Measurements from ENCODE around the gene AEBP1. TPM values are rescaled to one million over a fixed set of nuclear protein-coding genes. Genes with fewer than 3 reads are reported as not detected.

Gene AEBP1
- polyA plus RNA-seq, 6 donors from 2014 or later, result 1.9 to 18.5 (median 4.1) TPM

DNA sequence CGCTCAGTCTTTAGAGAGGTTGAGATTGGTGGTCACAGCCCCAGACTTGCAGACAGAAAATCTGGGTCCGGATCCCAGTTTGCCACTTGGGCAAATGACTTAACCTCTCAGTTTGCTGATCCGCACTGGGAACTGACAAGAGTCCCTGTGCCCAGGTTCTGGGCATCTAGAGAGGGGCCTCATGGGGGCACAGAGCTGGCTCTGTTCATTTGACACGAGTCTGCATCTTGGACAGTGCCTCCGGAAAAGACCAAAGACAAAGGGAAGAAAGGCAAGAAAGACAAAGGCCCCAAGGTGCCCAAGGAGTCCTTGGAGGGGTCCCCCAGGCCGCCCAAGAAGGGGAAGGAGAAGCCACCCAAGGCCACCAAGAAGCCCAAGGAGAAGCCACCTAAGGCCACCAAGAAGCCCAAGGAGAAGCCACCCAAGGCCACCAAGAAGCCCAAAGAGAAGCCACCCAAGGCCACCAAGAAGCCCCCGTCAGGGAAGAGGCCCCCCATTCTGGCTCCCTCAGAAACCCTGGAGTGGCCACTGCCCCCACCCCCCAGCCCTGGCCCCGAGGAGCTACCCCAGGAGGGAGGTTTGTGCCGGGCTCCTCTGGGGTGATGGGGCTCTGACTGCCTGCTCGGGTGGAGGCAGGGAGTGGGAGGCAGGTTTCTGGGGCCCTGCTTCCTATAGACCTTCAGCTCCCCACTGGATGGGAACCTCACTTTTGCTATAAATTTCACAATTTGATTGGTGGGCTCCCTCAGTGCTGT, 2.3 kb downstream of the AEBP1 start:
- no peaks in the 10 kb centered on the region for H3K27me3 Mint-ChIP-seq
- H3K9me3 Mint-ChIP-seq, result no peaks in the 10 kb centered on the region

DNA sequence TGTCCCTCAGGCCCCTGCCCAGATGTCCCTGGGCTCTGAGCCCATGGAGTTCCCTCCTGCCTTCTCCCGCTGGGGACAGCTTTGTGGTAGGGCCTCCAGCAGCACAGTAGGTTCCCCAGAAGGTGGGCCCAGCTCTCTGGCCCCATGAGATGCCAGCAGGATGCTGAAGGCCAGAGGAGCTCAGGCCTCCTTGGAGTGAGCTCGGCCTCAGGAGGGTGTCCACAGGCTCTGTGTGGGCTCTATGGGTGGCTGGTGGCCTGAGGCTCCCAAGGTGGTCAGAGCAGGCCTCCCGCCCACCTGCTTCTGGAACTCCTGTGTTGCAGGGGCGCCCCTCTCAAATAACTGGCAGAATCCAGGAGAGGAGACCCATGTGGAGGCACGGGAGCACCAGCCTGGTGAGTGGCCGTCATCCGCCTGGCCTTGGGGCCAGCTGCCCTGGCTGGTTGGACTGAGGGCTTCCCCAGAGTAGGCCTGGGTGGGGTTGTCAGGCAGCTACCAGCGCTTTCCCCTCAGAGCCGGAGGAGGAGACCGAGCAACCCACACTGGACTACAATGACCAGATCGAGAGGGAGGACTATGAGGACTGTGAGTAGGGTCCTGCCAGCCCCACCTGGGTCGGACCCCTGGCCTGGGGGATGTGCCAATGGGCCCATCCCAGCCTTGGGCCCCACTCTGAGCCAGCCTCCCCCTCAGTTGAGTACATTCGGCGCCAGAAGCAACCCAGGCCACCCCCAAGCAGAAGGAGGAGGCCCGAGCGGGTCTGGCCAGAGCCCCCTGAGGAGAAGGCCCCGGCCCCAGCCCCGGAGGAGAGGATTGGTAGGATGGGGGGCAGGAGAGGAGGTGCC, 3.2 kb downstream of the AEBP1 start:
- Mint-ChIP-seq H3K9me3 (no peaks in the 10 kb centered on the region), H3K4me3 (peak overlapping the region in 1 of 8 donors; percentile 50), H3K27me3 (no peaks in the 10 kb centered on the region), H3K36me3 (no peaks in the 10 kb centered on the region), H3K4me1 (peaks cover 26 to 32% (median 28%) of the 10 kb centered on the region in 3 donors), H3K27ac (no peak overlapping the region)
- DNase-seq (no peak), ATAC-seq (ENCODE audit: low read depth in 2 of 2) (no peak)

More for the DNA sequence above, 2.3 kb downstream of the AEBP1 start:
- no peak for ATAC-seq (ENCODE audit: low read depth in 2 of 2)
- Mint-ChIP-seq H3K4me1 (peaks cover 30 to 38% (median 34%) of the 10 kb centered on the region in 3 donors), H3K4me3 (peak overlapping the region in 4 of 8 donors; percentile 76 to 95 (median 91)), H3K36me3 (no peaks in the 10 kb centered on the region), H3K27ac (peak overlapping the region in 3 of 6 donors; percentile 63 to 83 (median 63))
- no peak for DNase-seq

DNA sequence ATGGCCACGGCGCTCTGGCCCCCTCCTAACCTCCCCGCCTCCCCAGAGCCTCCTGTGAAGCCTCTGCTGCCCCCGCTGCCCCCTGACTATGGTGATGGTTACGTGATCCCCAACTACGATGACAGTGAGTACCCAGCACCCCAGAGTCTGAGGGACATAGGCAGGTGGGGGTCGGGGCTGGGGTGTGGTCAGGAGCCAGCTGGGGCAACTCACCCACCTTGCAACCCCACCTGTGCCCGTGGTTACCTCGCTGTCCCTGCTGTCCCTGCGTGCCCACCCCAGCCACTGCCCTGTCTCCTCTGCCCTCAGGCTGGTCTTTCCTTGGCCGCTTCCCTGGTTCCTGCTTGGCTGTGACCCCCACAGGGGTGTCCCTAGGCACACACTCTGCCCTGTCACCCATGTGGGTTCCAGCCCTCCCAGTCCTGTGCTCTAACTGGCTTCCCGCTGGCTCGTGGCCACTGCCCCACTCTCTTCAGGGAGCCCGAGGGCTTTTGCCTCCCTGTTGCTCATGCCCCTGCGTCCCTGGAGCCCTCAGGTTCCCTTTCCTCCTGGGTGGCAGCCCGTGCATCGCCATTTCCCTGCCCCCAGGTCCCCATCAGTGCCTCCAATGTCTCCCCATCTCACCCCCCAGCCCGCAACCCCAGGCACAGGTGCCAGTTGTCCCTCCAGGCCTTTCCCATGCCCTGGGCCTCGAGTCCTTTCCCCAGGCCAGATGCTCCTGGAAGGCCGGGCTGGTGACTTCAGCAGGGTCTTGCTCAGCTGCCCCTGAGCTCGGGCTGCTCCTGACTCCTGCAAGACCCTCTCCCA, 4.0 kb downstream of the AEBP1 start:
- H3K36me3 Mint-ChIP-seq, result no peaks in the 10 kb centered on the region
- no peak for ATAC-seq (ENCODE audit: low read depth in 2 of 2)
- no peak for DNase-seq
- peak overlapping the region in 1 of 6 donors; percentile 29 for H3K27ac Mint-ChIP-seq
- no peaks in the 10 kb centered on the region for H3K9me3 Mint-ChIP-seq
- no peaks in the 10 kb centered on the region for H3K27me3 Mint-ChIP-seq
- H3K4me1 Mint-ChIP-seq, result peaks cover 19 to 24% (median 21%) of the 10 kb centered on the region in 3 donors
- H3K4me3 Mint-ChIP-seq, result no peak overlapping the region

DNA sequence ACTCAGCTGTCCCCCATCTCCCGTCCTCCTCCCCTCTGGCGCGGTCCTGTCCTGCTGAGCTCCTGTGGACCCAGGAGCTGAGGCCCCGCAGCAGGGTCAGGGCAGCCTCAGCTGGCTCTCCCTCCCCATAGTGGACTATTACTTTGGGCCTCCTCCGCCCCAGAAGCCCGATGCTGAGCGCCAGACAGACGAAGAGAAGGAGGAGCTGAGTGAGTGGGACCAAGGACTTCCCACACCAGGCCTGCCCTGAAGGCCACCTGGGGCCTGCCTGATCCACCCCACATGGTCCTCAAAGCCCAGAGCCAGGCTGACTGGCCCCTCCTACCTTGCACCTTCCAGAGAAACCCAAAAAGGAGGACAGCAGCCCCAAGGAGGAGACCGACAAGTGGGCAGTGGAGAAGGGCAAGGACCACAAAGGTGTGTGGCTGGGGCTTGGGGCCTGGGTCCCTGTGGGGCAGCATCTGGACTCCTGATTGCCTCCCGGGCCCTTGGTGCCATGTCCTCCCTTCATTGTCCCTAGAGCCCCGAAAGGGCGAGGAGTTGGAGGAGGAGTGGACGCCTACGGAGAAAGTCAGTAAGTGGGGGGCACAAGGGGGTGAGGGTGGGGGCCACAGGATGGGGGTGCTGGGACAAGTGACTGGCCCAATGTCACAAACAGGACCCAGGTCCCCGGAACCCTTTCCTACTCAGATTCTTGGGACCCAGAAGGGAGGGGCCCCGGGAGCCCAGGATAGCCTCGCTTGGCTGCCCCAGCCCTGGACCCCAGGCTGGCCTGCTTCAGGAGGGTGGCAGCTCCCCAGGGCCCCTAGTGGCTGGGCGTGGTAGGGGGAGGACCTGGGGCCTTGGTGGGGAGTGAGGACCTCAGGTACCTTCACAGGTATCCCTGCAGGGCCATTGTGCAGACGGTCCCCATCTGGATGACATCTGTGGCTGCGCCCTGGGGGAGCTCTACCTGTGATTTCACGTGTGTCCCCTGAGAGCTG, 4.9 kb downstream of the AEBP1 start:
- no peak for ATAC-seq (ENCODE audit: low read depth in 2 of 2)
- no peaks in the 10 kb centered on the region for H3K9me3 Mint-ChIP-seq
- no peaks in the 10 kb centered on the region for H3K27me3 Mint-ChIP-seq
- peak overlapping the region in 1 of 6 donors; percentile 29 for H3K27ac Mint-ChIP-seq
- DNase-seq, result no peak
- H3K36me3 Mint-ChIP-seq, result no peaks in the 10 kb centered on the region
- no peak overlapping the region for H3K4me3 Mint-ChIP-seq
- H3K4me1 Mint-ChIP-seq, result peaks cover 13 to 19% (median 16%) of the 10 kb centered on the region in 3 donors

DNA sequence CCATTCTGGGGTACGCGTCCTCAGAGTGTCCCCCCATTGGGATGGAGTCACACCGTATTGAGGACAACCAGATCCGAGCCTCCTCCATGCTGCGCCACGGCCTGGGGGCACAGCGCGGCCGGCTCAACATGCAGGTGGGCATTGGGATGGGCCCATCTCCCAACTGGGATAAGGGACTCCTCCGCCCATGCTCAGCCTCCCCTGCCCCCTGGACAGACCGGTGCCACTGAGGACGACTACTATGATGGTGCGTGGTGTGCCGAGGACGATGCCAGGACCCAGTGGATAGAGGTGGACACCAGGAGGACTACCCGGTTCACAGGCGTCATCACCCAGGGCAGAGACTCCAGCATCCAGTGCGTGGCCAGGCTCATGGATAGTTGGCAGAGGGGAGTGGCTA, 5.8 kb downstream of the AEBP1 start:
- Mint-ChIP-seq H3K9me3 (no peaks in the 10 kb centered on the region), H3K4me1 (peaks cover 12 to 18% (median 14%) of the 10 kb centered on the region in 3 donors), H3K27me3 (no peaks in the 10 kb centered on the region), H3K36me3 (no peaks in the 10 kb centered on the region), H3K4me3 (no peak overlapping the region), H3K27ac (no peak overlapping the region)
- DNase-seq (no peak), ATAC-seq (ENCODE audit: low read depth in 2 of 2) (no peak)

DNA sequence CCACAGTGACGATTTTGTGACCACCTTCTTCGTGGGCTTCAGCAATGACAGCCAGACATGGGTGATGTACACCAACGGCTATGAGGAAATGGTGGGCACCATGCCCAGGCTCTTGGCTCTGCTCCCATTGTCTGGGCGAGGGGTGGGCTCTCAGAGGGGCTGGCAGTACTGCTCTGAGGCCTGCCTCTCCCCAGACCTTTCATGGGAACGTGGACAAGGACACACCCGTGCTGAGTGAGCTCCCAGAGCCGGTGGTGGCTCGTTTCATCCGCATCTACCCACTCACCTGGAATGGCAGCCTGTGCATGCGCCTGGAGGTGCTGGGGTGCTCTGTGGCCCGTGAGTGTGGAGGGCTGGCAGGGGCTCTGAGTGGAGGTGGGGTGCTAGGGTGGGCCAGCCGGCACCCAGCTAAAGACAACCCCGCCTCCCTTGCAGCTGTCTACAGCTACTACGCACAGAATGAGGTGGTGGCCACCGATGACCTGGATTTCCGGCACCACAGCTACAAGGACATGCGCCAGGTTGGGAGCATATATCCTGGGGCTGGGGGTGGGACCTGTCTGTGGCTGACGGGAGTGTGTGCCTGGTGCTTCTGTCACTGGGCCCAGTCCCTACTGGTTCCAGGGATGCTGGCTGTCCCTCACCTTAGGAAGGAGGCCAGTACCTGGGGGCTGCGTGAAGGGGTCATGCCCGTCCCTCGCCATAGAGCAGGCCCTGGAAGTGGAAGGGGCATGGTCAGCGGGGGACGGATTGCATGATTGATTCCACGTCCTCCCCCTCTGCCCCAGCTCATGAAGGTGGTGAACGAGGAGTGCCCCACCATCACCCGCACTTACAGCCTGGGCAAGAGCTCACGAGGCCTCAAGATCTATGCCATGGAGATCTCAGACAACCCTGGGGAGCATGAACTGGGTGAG, 6.8 kb downstream of the AEBP1 start:
- Mint-ChIP-seq H3K9me3 (no peaks in the 10 kb centered on the region), H3K4me3 (no peak overlapping the region), H3K4me1 (peaks cover 2 to 8% (median 4%) of the 10 kb centered on the region in 3 donors), H3K27me3 (no peaks in the 10 kb centered on the region), H3K27ac (no peak overlapping the region), H3K36me3 (no peaks in the 10 kb centered on the region)
- no peak for DNase-seq
- ATAC-seq (ENCODE audit: low read depth in 2 of 2), result no peak

DNA sequence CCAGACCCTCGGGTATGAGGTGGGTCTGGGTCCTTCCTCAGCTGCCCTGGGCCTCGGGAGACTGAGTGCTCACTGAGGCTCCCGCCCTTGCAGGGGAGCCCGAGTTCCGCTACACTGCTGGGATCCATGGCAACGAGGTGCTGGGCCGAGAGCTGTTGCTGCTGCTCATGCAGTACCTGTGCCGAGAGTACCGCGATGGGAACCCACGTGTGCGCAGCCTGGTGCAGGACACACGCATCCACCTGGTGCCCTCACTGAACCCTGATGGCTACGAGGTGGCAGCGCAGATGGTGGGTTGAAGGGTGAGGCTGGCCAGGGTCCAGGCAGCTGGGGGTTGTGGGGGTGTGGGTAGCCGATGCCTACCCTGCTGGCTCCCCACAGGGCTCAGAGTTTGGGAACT, 7.6 kb downstream of the AEBP1 start:
- Mint-ChIP-seq H3K27ac (peak overlapping the region in 1 of 6 donors; percentile 15), H3K27me3 (no peaks in the 10 kb centered on the region), H3K36me3 (no peaks in the 10 kb centered on the region), H3K4me3 (no peak overlapping the region), H3K9me3 (no peaks in the 10 kb centered on the region), H3K4me1 (peaks cover 0 to 4% (median 0%) of the 10 kb centered on the region in 3 donors)
- ATAC-seq (ENCODE audit: low read depth in 2 of 2), result no peak
- no peak for DNase-seq

DNA sequence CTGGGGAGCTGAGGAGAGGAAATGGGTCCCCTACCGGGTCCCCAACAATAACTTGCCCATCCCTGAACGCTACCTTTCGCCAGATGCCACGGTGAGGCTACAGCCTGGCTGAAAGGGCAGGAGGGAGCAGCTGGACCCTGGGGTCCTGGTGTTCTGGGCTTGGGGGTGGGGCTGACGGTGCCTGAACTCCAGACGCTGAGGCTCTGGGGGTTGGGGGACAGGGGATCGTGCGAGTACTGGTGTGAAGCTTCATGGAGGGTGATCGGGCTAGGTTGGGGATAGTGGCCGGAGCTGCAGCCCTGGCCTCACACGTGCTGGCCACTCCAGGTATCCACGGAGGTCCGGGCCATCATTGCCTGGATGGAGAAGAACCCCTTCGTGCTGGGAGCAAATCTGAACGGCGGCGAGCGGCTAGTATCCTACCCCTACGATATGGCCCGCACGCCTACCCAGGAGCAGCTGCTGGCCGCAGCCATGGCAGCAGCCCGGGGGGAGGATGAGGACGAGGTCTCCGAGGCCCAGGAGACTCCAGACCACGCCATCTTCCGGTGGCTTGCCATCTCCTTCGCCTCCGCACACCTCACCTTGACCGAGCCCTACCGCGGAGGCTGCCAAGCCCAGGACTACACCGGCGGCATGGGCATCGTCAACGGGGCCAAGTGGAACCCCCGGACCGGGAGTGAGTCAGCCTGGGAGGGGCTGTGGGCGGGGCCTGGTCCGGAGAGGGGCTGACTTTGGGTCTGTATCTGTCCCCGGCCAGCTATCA, 8.3 kb downstream of the AEBP1 start:
- Mint-ChIP-seq H3K9me3 (no peaks in the 10 kb centered on the region), H3K4me3 (no peak overlapping the region), H3K36me3 (no peaks in the 10 kb centered on the region), H3K4me1 (peaks cover 0 to 6% (median 2%) of the 10 kb centered on the region in 3 donors), H3K27ac (no peak overlapping the region), H3K27me3 (no peaks in the 10 kb centered on the region)
- ATAC-seq (ENCODE audit: low read depth in 2 of 2) (no peak), DNase-seq (no peak)

DNA sequence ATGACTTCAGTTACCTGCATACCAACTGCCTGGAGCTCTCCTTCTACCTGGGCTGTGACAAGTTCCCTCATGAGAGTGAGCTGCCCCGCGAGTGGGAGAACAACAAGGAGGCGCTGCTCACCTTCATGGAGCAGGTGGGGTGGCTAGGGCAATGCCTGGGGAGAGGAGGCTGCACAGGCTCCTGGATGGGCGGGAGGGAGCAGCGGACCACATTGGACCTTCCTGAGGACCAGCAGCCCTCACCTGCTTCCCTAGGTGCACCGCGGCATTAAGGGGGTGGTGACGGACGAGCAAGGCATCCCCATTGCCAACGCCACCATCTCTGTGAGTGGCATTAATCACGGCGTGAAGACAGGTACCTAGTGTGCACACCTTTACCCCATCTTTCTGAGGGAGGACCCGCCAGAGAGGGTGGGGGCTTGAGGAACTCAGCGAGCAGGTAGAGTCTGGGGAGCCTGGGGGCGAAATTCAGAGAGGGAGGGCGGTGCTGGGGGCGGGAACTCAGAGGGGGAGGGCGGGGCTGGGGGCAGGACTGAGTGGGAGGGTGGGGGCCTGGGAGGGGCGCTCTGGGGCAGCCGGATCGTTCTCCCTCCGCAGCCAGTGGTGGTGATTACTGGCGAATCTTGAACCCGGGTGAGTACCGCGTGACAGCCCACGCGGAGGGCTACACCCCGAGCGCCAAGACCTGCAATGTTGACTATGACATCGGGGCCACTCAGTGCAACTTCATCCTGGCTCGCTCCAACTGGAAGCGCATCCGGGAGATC, 9.0 kb downstream of the AEBP1 start:
- no peak overlapping the region for H3K4me3 Mint-ChIP-seq
- H3K36me3 Mint-ChIP-seq, result peaks cover 0 to 5% of the 10 kb centered on the region in 2 donors
- DNase-seq (no peak), ATAC-seq (ENCODE audit: low read depth in 2 of 2) (no peak)
- no peaks in the 10 kb centered on the region for H3K27me3 Mint-ChIP-seq
- peaks cover 0 to 11% (median 5%) of the 10 kb centered on the region in 3 donors for H3K4me1 Mint-ChIP-seq
- H3K27ac Mint-ChIP-seq, result peak overlapping the region in 1 of 6 donors; percentile 42
- H3K9me3 Mint-ChIP-seq, result no peaks in the 10 kb centered on the region

DNA sequence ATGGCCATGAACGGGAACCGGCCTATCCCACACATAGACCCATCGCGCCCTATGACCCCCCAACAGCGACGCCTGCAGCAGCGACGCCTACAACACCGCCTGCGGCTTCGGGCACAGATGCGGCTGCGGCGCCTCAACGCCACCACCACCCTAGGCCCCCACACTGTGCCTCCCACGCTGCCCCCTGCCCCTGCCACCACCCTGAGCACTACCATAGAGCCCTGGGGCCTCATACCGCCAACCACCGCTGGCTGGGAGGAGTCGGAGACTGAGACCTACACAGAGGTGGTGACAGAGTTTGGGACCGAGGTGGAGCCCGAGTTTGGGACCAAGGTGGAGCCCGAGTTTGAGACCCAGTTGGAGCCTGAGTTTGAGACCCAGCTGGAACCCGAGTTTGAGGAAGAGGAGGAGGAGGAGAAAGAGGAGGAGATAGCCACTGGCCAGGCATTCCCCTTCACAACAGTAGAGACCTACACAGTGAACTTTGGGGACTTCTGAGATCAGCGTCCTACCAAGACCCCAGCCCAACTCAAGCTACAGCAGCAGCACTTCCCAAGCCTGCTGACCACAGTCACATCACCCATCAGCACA, 9.7 kb downstream of the AEBP1 start:
- Mint-ChIP-seq H3K27ac (peak overlapping the region in 2 of 6 donors; percentile 72 to 88), H3K4me1 (peaks cover 0 to 9% (median 5%) of the 10 kb centered on the region in 3 donors)
- no peak for DNase-seq

More for the DNA sequence above, 9.7 kb downstream of the AEBP1 start:
- no peak for ATAC-seq (ENCODE audit: low read depth in 2 of 2)
- Mint-ChIP-seq H3K4me3 (no peak overlapping the region), H3K9me3 (no peaks in the 10 kb centered on the region), H3K27me3 (no peaks in the 10 kb centered on the region), H3K36me3 (peaks cover 0 to 8% of the 10 kb centered on the region in 2 donors)

Measured in naive B cell (primary cell).